HepG2 (cell line): ENCODE data around the gene KIAA2012. TPM values are rescaled to one million over a fixed set of nuclear protein-coding genes. Genes with fewer than 3 reads are reported as not detected.

Experiments
- ATAC-seq: fragments of 200-7000 bp; cut with Tn5 transposase; 3 replicates; pipeline ENCODE4 v1.9.1; 2020; ENCODE audit warnings: mild to moderate bottlenecking, moderate library complexity
- BruUV-seq: library from RNA; stranded (reverse); fragments of 400-500 nt; replicated peaks from 2 replicates; lab custom pipeline; 2021; lab: Mats Ljungman, UMichigan
- CTCF ChIA-PET: fragments of 300-600 bp; formaldehyde crosslinking; extraction: SDS; loops from one replicate; lab custom pipeline; 2021; ENCODE audit warnings: low total read pairs, inconsistent platforms, low intra/inter-chr PET ratio; lab: Yijun Ruan, JAX
- POLR2A ChIA-PET: fragments of 350-600 bp; sonication (Branson Sonifier 250); formaldehyde crosslinking; loops from one replicate; lab custom pipeline; 2020; ENCODE audit warnings: antibody characterized with exemption, inconsistent platforms; lab: Yijun Ruan, JAX
- DNase-seq: peaks from one replicate; pipeline ENCODE4 v3.0.0-alpha.2; 2015; ENCODE audit warnings: low spot score
- FAIRE-seq: peaks from 3 replicates; lab custom pipeline; 2011; peaks lifted over from hg19 to GRCh38; lab: Jason Lieb, UNC
- H2AFZ ChIP-seq: one replicate; pipeline ENCODE4 v1.6.1; 2011; ENCODE audit warnings: low read length, inconsistent platforms
- H3K27ac ChIP-seq: fragments of 300-600 bp; 3 replicates; pipeline ENCODE4 v1.8.0; 2011; ENCODE audit warnings: mixed run types, mild to moderate bottlenecking, mixed read lengths, low read length, inconsistent platforms; ENCODE audit not compliant: insufficient read depth; ENCODE audit errors: extremely low read length
- H3K27me3 ChIP-seq, 2 experiments: fragments of 200-600 bp in 1 of 2; 2 replicates in 1 of 2; 3 replicates in 1 of 2; pipeline versions ENCODE4 v1.6.0 to v1.8.0; 2011; ENCODE audit warnings: low read length in 2 of 2, mild to moderate bottlenecking in 2 of 2, moderate library complexity in 2 of 2, inconsistent platforms in 1 of 2; ENCODE audit not compliant: insufficient read depth in 2 of 2, control insufficient read depth in 1 of 2
- H3K36me3 ChIP-seq, 2 experiments: fragments of 200-600 bp in 1 of 2; replicated peaks in 1 of 2; 2 replicates in 1 of 2; 3 replicates in 1 of 2; pipeline versions ENCODE4 v1.5.1 to v1.8.0; 2011; ENCODE audit warnings: low read length in 2 of 2, inconsistent platforms in 1 of 2; ENCODE audit not compliant: insufficient read depth in 2 of 2, control insufficient read depth in 1 of 2
- H3K4me1 ChIP-seq: 2 replicates; pipeline ENCODE4 v1.5.1; 2012; ENCODE audit warnings: low read length, inconsistent platforms; ENCODE audit not compliant: insufficient read depth
- H3K4me2 ChIP-seq: 2 replicates; pipeline ENCODE4 v1.6.0; 2011; ENCODE audit warnings: low read depth, low read length, inconsistent platforms
- H3K4me3 ChIP-seq, 3 experiments: fragments of 200-600 bp in 1 of 3; sonication (generic), shearing (Covaris generic) in 1 of 3; replicated peaks in 1 of 3; 2 replicates each; pipeline ENCODE4 v1.5.1; 2011 to 2016; ENCODE audit warnings: low read length in 3 of 3, inconsistent platforms in 2 of 3, low read depth in 2 of 3, mild to moderate bottlenecking in 2 of 3, control low read depth in 1 of 3, mixed read lengths in 1 of 3; ENCODE audit not compliant: insufficient read depth in 1 of 3
- H3K79me2 ChIP-seq: one replicate; pipeline ENCODE4 v1.6.1; 2011; ENCODE audit warnings: low read length, inconsistent platforms; ENCODE audit not compliant: insufficient read depth
- H3K9ac ChIP-seq: 2 replicates; pipeline ENCODE4 v1.6.0; 2011; ENCODE audit warnings: mild to moderate bottlenecking, low read depth, low read length, inconsistent platforms; ENCODE audit not compliant: insufficient read depth
- H3K9me3 ChIP-seq: 2 replicates; pipeline ENCODE4 v1.5.1; 2012; ENCODE audit warnings: mild to moderate bottlenecking, low read length
- H4K20me1 ChIP-seq: 2 replicates; pipeline ENCODE4 v1.6.0; 2011; ENCODE audit warnings: inconsistent platforms, mild to moderate bottlenecking, low read length, moderate library complexity; ENCODE audit not compliant: insufficient read depth
- ETV6 ChIP-seq: sonication (generic); formaldehyde crosslinking; conservative IDR thresholded peaks from 2 replicates; pipeline ENCODE4 v1.4.0; 2020; ENCODE audit warnings: missing genetic modification reagents
- IKZF4 ChIP-seq: sonication (generic); formaldehyde crosslinking; IDR thresholded peaks from 2 replicates; pipeline ENCODE4 v1.5.1; 2020; ENCODE audit warnings: borderline replicate concordance, mild to moderate bottlenecking, low read depth, missing genetic modification reagents; ENCODE audit errors: not compliant biosample characterization
- KAT8 ChIP-seq: IDR thresholded peaks from 2 replicates; pipeline ENCODE4 v1.6.1; 2016; ENCODE audit warnings: missing genetic modification reagents, missing compliant biosample characterization
- NFYB ChIP-seq: sonication (generic); formaldehyde crosslinking; IDR thresholded peaks from 2 replicates; pipeline ENCODE4 v1.4.0; 2020; ENCODE audit warnings: missing genetic modification reagents
- NKX3-1 ChIP-seq: sonication (generic); formaldehyde crosslinking; IDR thresholded peaks from 2 replicates; pipeline ENCODE4 v1.5.0; 2020; ENCODE audit warnings: missing genetic modification reagents
- RARG ChIP-seq: sonication (generic); formaldehyde crosslinking; IDR thresholded peaks from 2 replicates; pipeline ENCODE4 v1.4.0; 2020; ENCODE audit warnings: low read depth, mild to moderate bottlenecking, missing genetic modification reagents
- REPIN1 ChIP-seq: sonication (generic); formaldehyde crosslinking; IDR thresholded peaks from 2 replicates; pipeline ENCODE4 v1.8.0; 2022; ENCODE audit warnings: missing genetic modification reagents, low read depth, mild to moderate bottlenecking, borderline replicate concordance
- RFX1 ChIP-seq: fragments of 450-650 bp; IDR thresholded peaks from 2 replicates; pipeline ENCODE4 v1.6.1; 2017
- ZBTB1 ChIP-seq: sonication (generic); formaldehyde crosslinking; IDR thresholded peaks from 2 replicates; pipeline ENCODE4 v1.4.0; 2020; ENCODE audit warnings: missing genetic modification reagents, borderline replicate concordance
- ZFP37 ChIP-seq: sonication (generic); formaldehyde crosslinking; IDR thresholded peaks from 2 replicates; pipeline ENCODE4 v1.4.0; 2020; ENCODE audit warnings: missing genetic modification reagents, borderline replicate concordance
- ZNF382 ChIP-seq: sonication (generic); formaldehyde crosslinking; IDR thresholded peaks from 2 replicates; pipeline ENCODE4 v1.5.0; 2020; ENCODE audit warnings: missing genetic modification reagents, mild to moderate bottlenecking, borderline replicate concordance
- ZNF878 ChIP-seq: sonication (generic); formaldehyde crosslinking; IDR thresholded peaks from 2 replicates; pipeline ENCODE4 v1.8.1; 2023; ENCODE audit warnings: mild to moderate bottlenecking, missing genetic modification reagents, moderate library complexity
- WGBS: methylation state at CpG from one replicate; pipeline ENCODE4 v1.1.6; 2017; ENCODE audit warnings: low lambda C conversion rate; 5-methylcytosine and 5-hydroxymethylcytosine counted together
- in situ Hi-C: cut with HindIII; loops from 2 replicates; pipeline ENCODE4 v1.10.0; 2017; ENCODE audit warnings: low pct_unique_long_range_greater_than_20kb; ENCODE audit not compliant: extremely low pct_ligation_motif_present
- intact Hi-C: fragments of 100-400 bp; cut with micrococcal nuclease; formaldehyde crosslinking; loops from one replicate; pipeline ENCODE4 v1.10.0; 2022; ENCODE audit not compliant: unreplicated experiment
- polyA plus RNA-seq, 8 experiments: library from polyadenylated mRNA; depleted of rRNA in 3 of 8; stranded (reverse) in 7 of 8; unstranded in 1 of 8; fragments of >200 nt; fragmentation: Illumina TruSeq in 4 of 8; extraction: Trizol in 4 of 8; gene quantifications; 2 replicates each; pipeline versions ENCODE4 v1.2.1 to v1.2.3, GENCODE V29; 2011 to 2016; ENCODE audit warnings: low read depth in 4 of 8, missing spikeins in 1 of 8, mixed read lengths in 1 of 8; ENCODE audit not compliant: insufficient read depth in 1 of 8
- total RNA-seq, 5 experiments: library from RNA; depleted of rRNA; stranded (reverse); fragments of >200 nt; fragmentation: Illumina TruSeq; extraction: Trizol; gene quantifications; 2 replicates each; pipeline ENCODE4 v1.2.3, GENCODE V29; 2016; ENCODE audit warnings: low read depth in 1 of 5
- TF ChIP-seq, protein P1 (sequence below): IDR thresholded peaks from 2 replicates; pipeline ENCODE4 v1.6.1; 2012; ENCODE audit warnings: low read depth, low read length, improper control_type of control experiment
- TF ChIP-seq, protein P2 (sequence below): sonication (generic); formaldehyde crosslinking; IDR thresholded peaks from 2 replicates; pipeline ENCODE4 v1.4.0; 2020; ENCODE audit warnings: missing genetic modification reagents
- TF ChIP-seq, protein P3 (sequence below): sonication (generic); formaldehyde crosslinking; IDR thresholded peaks from 2 replicates; pipeline ENCODE4 v1.4.0; 2020; ENCODE audit warnings: missing genetic modification reagents

Gene KIAA2012
- total and polyA plus RNA-seq, 2 of the 13 experiments (the other 11 are each of a cell fraction or from before 2014, with no cell fraction given): not detected

DNA sequence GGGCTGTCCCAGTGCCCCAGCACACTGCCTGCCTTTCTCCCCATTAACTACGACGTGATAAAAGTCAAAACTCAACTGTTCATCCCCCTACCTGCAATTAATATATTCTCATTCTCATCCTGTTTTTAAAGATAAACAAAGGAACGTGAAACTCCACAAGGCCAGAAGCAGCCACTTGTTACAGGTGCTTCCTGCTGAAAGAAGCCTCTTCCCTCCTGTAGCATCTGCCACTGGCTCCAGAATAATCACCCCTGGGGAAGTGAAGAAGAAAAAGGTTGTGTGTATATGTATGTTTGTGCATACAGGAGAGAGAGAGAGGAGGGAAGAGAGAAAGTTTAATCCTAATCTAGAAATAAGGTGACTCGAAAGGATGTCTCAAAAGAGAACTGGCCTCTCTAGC is 27.1 kb downstream of the KIAA2012 start:
- WGBS: 10% methylated on average over 4 of the region's 4 CpGs
- CTCF ChIA-PET: no interaction called here

More for the DNA sequence above, 27.1 kb downstream of the KIAA2012 start:
- DNase-seq (no peak), FAIRE-seq (no peak)
- Histone ChIP-seq H3K79me2 (no peaks in the 10 kb centered on the region), H3K9ac (no peak overlapping the region), H4K20me1 (no peaks in the 10 kb centered on the region), H3K4me3 (no peak overlapping the region), H3K27ac (no peak overlapping the region)
- POLR2A ChIA-PET: no interaction called here
- intact Hi-C loops: no loop called here
- no TSS peak for BruUV-seq
- TF ChIP-seq ZNF382 (CRISPR knock-in tag) (no peak), NKX3-1 (CRISPR knock-in tag) (no peak), ZFP37 (CRISPR knock-in tag) (no peak), REPIN1 (CRISPR knock-in tag) (no peak), IKZF4 (CRISPR knock-in tag) (no peak), RFX1 (no peak), NFYB (no peak), KAT8 (no peak), RARG (CRISPR knock-in tag) (no peak), ETV6 (no peak), ZBTB1 (CRISPR knock-in tag) (no peak), ZNF878 (CRISPR knock-in tag) (no peak)
- TF ChIP-seq, protein P1, sequence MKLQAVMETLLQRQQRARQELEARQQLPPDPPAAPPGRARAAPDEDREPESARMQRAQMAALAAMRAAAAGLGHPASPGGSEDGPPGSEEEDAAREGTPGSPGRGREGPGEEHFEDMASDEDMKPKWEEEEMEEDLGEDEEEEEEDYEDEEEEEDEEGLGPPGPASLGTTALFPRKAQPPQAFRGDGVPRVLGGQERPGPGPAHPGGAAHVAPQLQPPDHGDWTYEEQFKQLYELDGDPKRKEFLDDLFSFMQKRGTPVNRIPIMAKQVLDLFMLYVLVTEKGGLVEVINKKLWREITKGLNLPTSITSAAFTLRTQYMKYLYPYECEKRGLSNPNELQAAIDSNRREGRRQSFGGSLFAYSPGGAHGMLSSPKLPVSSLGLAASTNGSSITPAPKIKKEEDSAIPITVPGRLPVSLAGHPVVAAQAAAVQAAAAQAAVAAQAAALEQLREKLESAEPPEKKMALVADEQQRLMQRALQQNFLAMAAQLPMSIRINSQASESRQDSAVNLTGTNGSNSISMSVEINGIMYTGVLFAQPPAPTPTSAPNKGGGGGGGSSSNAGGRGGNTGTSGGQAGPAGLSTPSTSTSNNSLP: no peak
- TF ChIP-seq, protein P2, sequence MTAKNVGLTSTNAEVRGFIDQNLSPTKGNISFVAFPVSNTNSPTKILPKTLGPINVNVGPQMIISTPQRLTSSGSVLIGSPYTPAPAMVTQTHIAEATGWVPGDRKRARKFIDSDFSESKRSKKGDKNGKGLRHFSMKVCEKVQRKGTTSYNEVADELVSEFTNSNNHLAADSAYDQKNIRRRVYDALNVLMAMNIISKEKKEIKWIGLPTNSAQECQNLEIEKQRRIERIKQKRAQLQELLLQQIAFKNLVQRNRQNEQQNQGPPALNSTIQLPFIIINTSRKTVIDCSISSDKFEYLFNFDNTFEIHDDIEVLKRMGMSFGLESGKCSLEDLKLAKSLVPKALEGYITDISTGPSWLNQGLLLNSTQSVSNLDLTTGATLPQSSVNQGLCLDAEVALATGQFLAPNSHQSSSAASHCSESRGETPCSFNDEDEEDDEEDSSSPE (CRISPR knock-in tag): no peak
- TF ChIP-seq, protein P3, sequence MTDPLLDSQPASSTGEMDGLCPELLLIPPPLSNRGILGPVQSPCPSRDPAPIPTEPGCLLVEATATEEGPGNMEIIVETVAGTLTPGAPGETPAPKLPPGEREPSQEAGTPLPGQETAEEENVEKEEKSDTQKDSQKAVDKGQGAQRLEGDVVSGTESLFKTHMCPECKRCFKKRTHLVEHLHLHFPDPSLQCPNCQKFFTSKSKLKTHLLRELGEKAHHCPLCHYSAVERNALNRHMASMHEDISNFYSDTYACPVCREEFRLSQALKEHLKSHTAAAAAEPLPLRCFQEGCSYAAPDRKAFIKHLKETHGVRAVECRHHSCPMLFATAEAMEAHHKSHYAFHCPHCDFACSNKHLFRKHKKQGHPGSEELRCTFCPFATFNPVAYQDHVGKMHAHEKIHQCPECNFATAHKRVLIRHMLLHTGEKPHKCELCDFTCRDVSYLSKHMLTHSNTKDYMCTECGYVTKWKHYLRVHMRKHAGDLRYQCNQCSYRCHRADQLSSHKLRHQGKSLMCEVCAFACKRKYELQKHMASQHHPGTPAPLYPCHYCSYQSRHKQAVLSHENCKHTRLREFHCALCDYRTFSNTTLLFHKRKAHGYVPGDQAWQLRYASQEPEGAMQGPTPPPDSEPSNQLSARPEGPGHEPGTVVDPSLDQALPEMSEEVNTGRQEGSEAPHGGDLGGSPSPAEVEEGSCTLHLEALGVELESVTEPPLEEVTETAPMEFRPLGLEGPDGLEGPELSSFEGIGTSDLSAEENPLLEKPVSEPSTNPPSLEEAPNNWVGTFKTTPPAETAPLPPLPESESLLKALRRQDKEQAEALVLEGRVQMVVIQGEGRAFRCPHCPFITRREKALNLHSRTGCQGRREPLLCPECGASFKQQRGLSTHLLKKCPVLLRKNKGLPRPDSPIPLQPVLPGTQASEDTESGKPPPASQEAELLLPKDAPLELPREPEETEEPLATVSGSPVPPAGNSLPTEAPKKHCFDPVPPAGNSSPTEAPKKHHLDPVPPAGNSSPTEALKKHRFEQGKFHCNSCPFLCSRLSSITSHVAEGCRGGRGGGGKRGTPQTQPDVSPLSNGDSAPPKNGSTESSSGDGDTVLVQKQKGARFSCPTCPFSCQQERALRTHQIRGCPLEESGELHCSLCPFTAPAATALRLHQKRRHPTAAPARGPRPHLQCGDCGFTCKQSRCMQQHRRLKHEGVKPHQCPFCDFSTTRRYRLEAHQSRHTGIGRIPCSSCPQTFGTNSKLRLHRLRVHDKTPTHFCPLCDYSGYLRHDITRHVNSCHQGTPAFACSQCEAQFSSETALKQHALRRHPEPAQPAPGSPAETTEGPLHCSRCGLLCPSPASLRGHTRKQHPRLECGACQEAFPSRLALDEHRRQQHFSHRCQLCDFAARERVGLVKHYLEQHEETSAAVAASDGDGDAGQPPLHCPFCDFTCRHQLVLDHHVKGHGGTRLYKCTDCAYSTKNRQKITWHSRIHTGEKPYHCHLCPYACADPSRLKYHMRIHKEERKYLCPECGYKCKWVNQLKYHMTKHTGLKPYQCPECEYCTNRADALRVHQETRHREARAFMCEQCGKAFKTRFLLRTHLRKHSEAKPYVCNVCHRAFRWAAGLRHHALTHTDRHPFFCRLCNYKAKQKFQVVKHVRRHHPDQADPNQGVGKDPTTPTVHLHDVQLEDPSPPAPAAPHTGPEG: no peak
- TF ChIP-seq, all 625 proteins: peak for 0
- no peaks in the 10 kb centered on the region for H3K36me3 ChIP-seq
- H3K4me2 ChIP-seq: no peak overlapping the region
- no peaks in the 10 kb centered on the region for H3K9me3 ChIP-seq
- in situ Hi-C loops: loop anchor here (5.0 kb wide), 1 partner anchor 72 kb away; no protein-coding TSS in a partner anchor
- 0 out of 5 replicates have a peak, but pooled peaks cover 0 to under 1% of the 10 kb centered on the region in 2 experiments for H3K27me3 ChIP-seq
- ATAC-seq: no peak
- no peak overlapping the region for H2AFZ ChIP-seq
- no peaks in the 10 kb centered on the region for H3K4me1 ChIP-seq
